ENCODE results near the gene CEP350.

GRCh38 chr1:180156631-180157091, 202.1 kb downstream of the CEP350 start:
- TF ChIP-seq CTCF (IDR thresholded peaks at IDR 0.05) = no peak
- no peak for TF ChIP-seq POLR2A (IDR thresholded peaks at IDR 0.05)

Data from transverse colon (tissue), 3 donors.